ENCODE measurements around the gene SAC3D1. TPM values are rescaled to one million over a fixed set of nuclear protein-coding genes. Genes with fewer than 3 reads are reported as not detected.

Gene SAC3D1
- total RNA-seq, 1 donor from 2014 or later = 14.4 TPM

- H3K27ac Mint-ChIP-seq (ENCODE audit: unreplicated experiment) = no peak overlapping the region
- H3K9me3 Mint-ChIP-seq (ENCODE audit: unreplicated experiment) = peaks cover 1% of the 10 kb centered on the region
- DNase-seq = no peak
- H3K4me3 Mint-ChIP-seq (ENCODE audit: unreplicated experiment) = no peak overlapping the region
- H3K36me3 Mint-ChIP-seq (ENCODE audit: unreplicated experiment) = no peaks in the 10 kb centered on the region
- H3K4me1 Mint-ChIP-seq (ENCODE audit: low read depth, unreplicated experiment) = peaks cover 7% of the 10 kb centered on the region
- no peaks in the 10 kb centered on the region for H3K27me3 Mint-ChIP-seq (ENCODE audit: unreplicated experiment)
- TF ChIP-seq CTCF (IDR thresholded peaks at IDR 0.05; ENCODE audit: partially characterized antibody, unreplicated experiment) = no peak
Observed at GRCh38 chr11:65067446-65067845, 26.4 kb downstream of the SAC3D1 start.

DNA sequence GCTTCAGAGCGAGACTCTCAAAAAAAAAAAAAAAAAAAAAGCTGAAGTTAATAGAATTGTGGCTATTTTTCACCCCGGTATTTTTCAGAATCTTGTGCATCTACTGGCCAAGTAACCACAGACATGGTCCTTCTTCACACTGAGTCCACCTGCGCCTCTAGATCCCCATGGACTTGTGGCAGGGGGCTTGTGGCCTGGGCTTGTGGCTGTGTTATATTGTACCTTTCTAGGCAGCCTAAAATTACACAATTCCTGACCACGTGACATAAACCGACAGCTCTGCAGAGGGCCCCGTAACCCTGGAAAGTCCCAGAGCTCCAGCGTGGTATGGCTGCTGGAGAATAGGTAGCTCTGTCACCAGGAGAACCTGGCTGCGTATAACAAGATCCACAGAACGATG, 28.2 kb downstream of the SAC3D1 start:
- H3K27me3 Mint-ChIP-seq (ENCODE audit: unreplicated experiment) = no peaks in the 10 kb centered on the region
- peaks cover 1% of the 10 kb centered on the region for H3K9me3 Mint-ChIP-seq (ENCODE audit: unreplicated experiment)
- no peaks in the 10 kb centered on the region for H3K36me3 Mint-ChIP-seq (ENCODE audit: unreplicated experiment)
- DNase-seq = no peak
- H3K27ac Mint-ChIP-seq (ENCODE audit: unreplicated experiment) = no peak overlapping the region
- no peak for TF ChIP-seq CTCF (IDR thresholded peaks at IDR 0.05; ENCODE audit: partially characterized antibody, unreplicated experiment)
- H3K4me3 Mint-ChIP-seq (ENCODE audit: unreplicated experiment) = no peak overlapping the region
- H3K4me1 Mint-ChIP-seq (ENCODE audit: low read depth, unreplicated experiment) = peaks cover 7% of the 10 kb centered on the region

GRCh38 chr11:65071907-65072630, 31.1 kb downstream of the SAC3D1 start:
- no peak overlapping the region for H3K4me3 Mint-ChIP-seq (ENCODE audit: unreplicated experiment)
- no peaks in the 10 kb centered on the region for H3K36me3 Mint-ChIP-seq (ENCODE audit: unreplicated experiment)
- no peaks in the 10 kb centered on the region for H3K27me3 Mint-ChIP-seq (ENCODE audit: unreplicated experiment)
- no peak for TF ChIP-seq CTCF (IDR thresholded peaks at IDR 0.05; ENCODE audit: partially characterized antibody, unreplicated experiment)
- no peak overlapping the region for H3K27ac Mint-ChIP-seq (ENCODE audit: unreplicated experiment)
- no peak for DNase-seq
- H3K4me1 Mint-ChIP-seq (ENCODE audit: low read depth, unreplicated experiment) = peaks cover 6% of the 10 kb centered on the region
- H3K9me3 Mint-ChIP-seq (ENCODE audit: unreplicated experiment) = peaks cover 1% of the 10 kb centered on the region

DNA sequence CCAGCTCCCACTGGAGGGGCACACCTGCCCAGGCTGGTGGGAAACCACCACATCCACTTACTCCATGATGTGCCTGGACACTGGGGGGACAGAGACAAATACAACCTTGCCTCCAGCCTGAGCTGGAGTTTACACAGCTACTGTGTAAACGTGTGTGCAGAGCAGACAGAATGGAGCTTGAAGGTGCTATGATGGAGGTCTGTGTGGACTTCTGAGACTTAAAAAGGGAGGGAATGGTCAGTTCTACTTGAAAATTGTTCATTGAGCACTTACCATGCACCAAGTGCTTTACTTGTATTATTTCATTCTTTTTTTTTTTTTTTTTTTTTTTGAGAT, 31.6 kb downstream of the SAC3D1 start:
- TF ChIP-seq CTCF (IDR thresholded peaks at IDR 0.05; ENCODE audit: partially characterized antibody, unreplicated experiment) = no peak

DNA sequence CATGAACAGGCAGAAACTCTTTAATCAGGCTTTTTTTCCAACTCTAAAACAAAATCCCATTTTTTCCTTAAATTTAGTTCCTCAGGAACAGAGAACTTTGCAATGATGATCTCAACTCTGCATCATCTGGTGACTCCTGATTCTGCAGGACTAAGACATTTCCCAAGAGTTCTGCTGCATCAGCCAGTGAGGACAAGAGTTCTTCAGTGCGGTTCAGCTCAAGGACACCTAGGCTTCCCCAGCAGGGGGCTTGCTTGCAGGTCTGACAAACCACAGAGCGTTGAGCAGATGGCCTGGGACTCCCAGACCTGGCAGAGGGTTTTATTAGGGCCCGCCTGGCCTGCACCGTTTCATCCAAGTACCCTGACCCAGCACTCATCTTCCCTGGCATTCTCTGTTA, 36.4 kb downstream of the SAC3D1 start:
- no peak for TF ChIP-seq CTCF (IDR thresholded peaks at IDR 0.05; ENCODE audit: partially characterized antibody, unreplicated experiment)
- peaks cover 6% of the 10 kb centered on the region for H3K9me3 Mint-ChIP-seq (ENCODE audit: unreplicated experiment)
- peaks cover 14% of the 10 kb centered on the region for H3K4me1 Mint-ChIP-seq (ENCODE audit: low read depth, unreplicated experiment)
- H3K27me3 Mint-ChIP-seq (ENCODE audit: unreplicated experiment) = peaks cover 3% of the 10 kb centered on the region
- peak overlapping the region; percentile 68 for H3K4me3 Mint-ChIP-seq (ENCODE audit: unreplicated experiment)
- peak; percentile 62 for DNase-seq
- H3K36me3 Mint-ChIP-seq (ENCODE audit: unreplicated experiment) = no peaks in the 10 kb centered on the region
- H3K27ac Mint-ChIP-seq (ENCODE audit: unreplicated experiment) = peak overlapping the region; percentile 91

More for the DNA sequence above, 31.6 kb downstream of the SAC3D1 start:
- Mint-ChIP-seq H3K4me1 (ENCODE audit: low read depth, unreplicated experiment) (peaks cover 5% of the 10 kb centered on the region), H3K36me3 (ENCODE audit: unreplicated experiment) (no peaks in the 10 kb centered on the region), H3K4me3 (ENCODE audit: unreplicated experiment) (no peak overlapping the region), H3K9me3 (ENCODE audit: unreplicated experiment) (peaks cover 1% of the 10 kb centered on the region), H3K27ac (ENCODE audit: unreplicated experiment) (no peak overlapping the region), H3K27me3 (ENCODE audit: unreplicated experiment) (peaks cover 1% of the 10 kb centered on the region)
- DNase-seq = no peak

Measured in glutamatergic neuron (in vitro differentiated cells).